ENCODE measurements around the gene PLA2R1. TPM values are rescaled to one million over a fixed set of nuclear protein-coding genes. Genes with fewer than 3 reads are reported as not detected.
"Not testable (repeated sequence)": the region's sequence is repeated elsewhere in the genome, so short reads cannot be mapped to it uniquely, and the experiment has no call there.

Gene PLA2R1
- total RNA-seq, 2 donors from 2014 or later, result 3.2 to 4.2 TPM

- intact Hi-C loops (cut with DNase I), result no loop called here
- ATAC-seq, result peak; percentile 81 to 84
- DNase-seq, result peak; percentile 22
Measured at GRCh38 chr2:159996792-159997546, 65.4 kb downstream of the PLA2R1 start.

GRCh38 chr2:159995038-159995437 is 67.4 kb downstream of the PLA2R1 start:
- intact Hi-C loops (cut with DNase I), result no loop called here
- ATAC-seq (no peak), DNase-seq (no peak)

GRCh38 chr2:159989249-159989648 is 73.2 kb downstream of the PLA2R1 start:
- no peak for DNase-seq
- intact Hi-C loops (cut with DNase I), result no loop called here
- ATAC-seq, result no peak

GRCh38 chr2:159988412-159988970 is 73.9 kb downstream of the PLA2R1 start:
- DNase-seq (no peak), ATAC-seq (no peak)
- intact Hi-C loops (cut with DNase I), result no loop called here

GRCh38 chr2:159987181-159987580 is 75.2 kb downstream of the PLA2R1 start:
- ATAC-seq (no peak), DNase-seq (no peak)
- intact Hi-C loops (cut with DNase I), result no loop called here

GRCh38 chr2:159985656-159986055 is 76.8 kb downstream of the PLA2R1 start:
- no peak for ATAC-seq
- DNase-seq, result no peak
- intact Hi-C loops (cut with DNase I), result no loop called here

- ATAC-seq, result no peak
- no peak for DNase-seq
- intact Hi-C loops (cut with DNase I), result no loop called here
Measured at GRCh38 chr2:159984034-159984433, 78.4 kb downstream of the PLA2R1 start.

- DNase-seq (no peak), ATAC-seq (peak in 1 of 2 donors; percentile 56)
- intact Hi-C loops (cut with DNase I), result no loop called here
Measured at GRCh38 chr2:159982842-159983785, 79.3 kb downstream of the PLA2R1 start.

GRCh38 chr2:159982270-159982669 is 80.1 kb downstream of the PLA2R1 start:
- intact Hi-C loops (cut with DNase I), result no loop called here
- peak in 1 of 2 donors; percentile 95 for ATAC-seq
- DNase-seq, result peak; percentile 28

- ATAC-seq, result no peak
- no peak for DNase-seq
- intact Hi-C loops (cut with DNase I), result no loop called here
Measured at GRCh38 chr2:159976527-159977160, 85.8 kb downstream of the PLA2R1 start.

GRCh38 chr2:159973325-159973724 is 89.1 kb downstream of the PLA2R1 start:
- ATAC-seq (no peak), DNase-seq (no peak)
- intact Hi-C loops (cut with DNase I), result no loop called here

GRCh38 chr2:159971365-159972152 is 90.9 kb downstream of the PLA2R1 start:
- DNase-seq, result no peak
- intact Hi-C loops (cut with DNase I), result no loop called here
- ATAC-seq, result no peak

GRCh38 chr2:159970548-159970947 is 91.9 kb downstream of the PLA2R1 start:
- ATAC-seq; intact Hi-C loops (cut with DNase I); DNase-seq: not testable (repeated sequence)

- ATAC-seq (peak; percentile 75 to 82), DNase-seq (no peak)
- intact Hi-C loops (cut with DNase I), result no loop called here
Measured at GRCh38 chr2:159968279-159968900, 94.0 kb downstream of the PLA2R1 start.

- no peak for ATAC-seq
- no peak for DNase-seq
- intact Hi-C loops (cut with DNase I), result no loop called here
Measured at GRCh38 chr2:159963700-159964099, 98.7 kb downstream of the PLA2R1 start.

GRCh38 chr2:159962513-159962912 is 99.9 kb downstream of the PLA2R1 start:
- ATAC-seq; intact Hi-C loops (cut with DNase I); DNase-seq: not testable (repeated sequence)

- intact Hi-C loops (cut with DNase I), result no loop called here
- DNase-seq (no peak), ATAC-seq (no peak)
Measured at GRCh38 chr2:159961451-159961850, 101.0 kb downstream of the PLA2R1 start.

- intact Hi-C loops (cut with DNase I), result no loop called here
- ATAC-seq, result no peak
Measured at GRCh38 chr2:159961037-159961436, 101.4 kb downstream of the PLA2R1 start.

More at GRCh38 chr2:159961037-159961436, 101.4 kb downstream of the PLA2R1 start:
- DNase-seq, result no peak
